Activated CD4-positive, alpha-beta memory T cell treated with anti-CD3 and anti-CD28 coated beads for 36 hours (primary cell): Measurements from ENCODE around the gene TRIM46. TPM values are rescaled to one million over a fixed set of nuclear protein-coding genes. Genes with fewer than 3 reads are reported as not detected.
"Not testable (repeated sequence)": the region's sequence is repeated elsewhere in the genome, so short reads cannot be mapped to it uniquely, and the experiment has no call there.

Source experiments
- CTCF ChIA-PET: fragments of 350-600 bp; sonication (Branson Sonifier 250); formaldehyde crosslinking; loops from one replicate; lab custom pipeline; 2021; ENCODE audit warnings: antibody characterized with exemption, inconsistent platforms; lab: Charles Lee
- POLR2A ChIA-PET: fragments of 350-600 bp; sonication (Branson Sonifier 250); formaldehyde crosslinking; loops from one replicate; lab custom pipeline; 2021; ENCODE audit warnings: antibody characterized with exemption; lab: Charles Lee
- DNase-seq: peaks from one replicate; pipeline ENCODE4 v3.0.0-alpha.2; 2020
- H3K27ac Mint-ChIP-seq: one replicate; pipeline ENCODE4 v1.8.0; 2021; ENCODE audit warnings: mixed read lengths
- H3K27me3 Mint-ChIP-seq: one replicate; pipeline ENCODE4 v1.8.0; 2021; ENCODE audit warnings: mixed read lengths
- H3K36me3 Mint-ChIP-seq: one replicate; pipeline ENCODE4 v1.8.0; 2021; ENCODE audit warnings: mixed read lengths
- H3K4me1 Mint-ChIP-seq: one replicate; pipeline ENCODE4 v1.8.0; 2021; ENCODE audit warnings: low read depth, mixed read lengths
- H3K4me3 Mint-ChIP-seq: one replicate; pipeline ENCODE4 v1.8.0; 2021; ENCODE audit warnings: mild to moderate bottlenecking, mixed read lengths
- H3K9me3 Mint-ChIP-seq: one replicate; pipeline ENCODE4 v1.8.0; 2021; ENCODE audit warnings: mixed read lengths
- intact Hi-C: fragments of 100-400 bp; cut with micrococcal nuclease; formaldehyde crosslinking; loops from one replicate; pipeline ENCODE4 v1.15.1; 2023
- total RNA-seq, 2 experiments: library from RNA; stranded (reverse); gene quantifications; one replicate each; pipeline ENCODE4 v1.2.3, GENCODE V29; 2021

The TRIM46 gene
- total RNA-seq, 2 experiments from 2014 or later, result 6.3 to 7.1 TPM

- no peaks in the 10 kb centered on the region for H3K36me3 Mint-ChIP-seq
- no peaks in the 10 kb centered on the region for H3K9me3 Mint-ChIP-seq
- DNase-seq, result no peak
- H3K27ac Mint-ChIP-seq, result peak overlapping the region; percentile 78
- intact Hi-C loops, result loop anchor here (2.0 to 5.0 kb wide), 6 partner anchors 19 to 665 kb away; partner anchors contain the start of genes DAP3, GON4L, KRTCAP2 and RUSC1
- H3K27me3 Mint-ChIP-seq, result no peaks in the 10 kb centered on the region
- H3K4me1 Mint-ChIP-seq, result peaks cover 28% of the 10 kb centered on the region
- no peak overlapping the region for H3K4me3 Mint-ChIP-seq
- ChIA-PET CTCF (interaction anchor here (4.8 to 6.4 kb wide), 2 partner anchors 16 to 17 kb away, joined by 77 to 201 read pairs; partner anchors contain the start of genes KRTCAP2, MTX1, THBS3 and TRIM46), POLR2A (interaction anchor here (3.7 kb wide), 1 partner anchor 16 kb away, joined by 70 read pairs; the partner anchor contains the start of genes KRTCAP2 and TRIM46)
Measured at GRCh38 chr1:155191904-155192303, 18.3 kb downstream of the TRIM46 start.

GRCh38 chr1:155192346-155193274, 19.0 kb downstream of the TRIM46 start:
- ChIA-PET CTCF (interaction anchor here (1.0 to 6.4 kb wide), 17 partner anchors 7 to 142 kb away, joined by 3 to 201 read pairs (median 8); partner anchors contain the start of genes ADAM15, ENTREP3, KRTCAP2 and MTX1), POLR2A (interaction anchor here (1.0 to 4.0 kb wide), 8 partner anchors 8 to 69 kb away, joined by 4 to 70 read pairs (median 10); partner anchors contain the start of genes KRTCAP2, MTX1, SCAMP3 and THBS3)
- Mint-ChIP-seq H3K4me1 (peaks cover 28% of the 10 kb centered on the region), H3K9me3 (no peaks in the 10 kb centered on the region), H3K27ac (peak overlapping the region; percentile 96), H3K4me3 (peak overlapping the region; percentile 86), H3K36me3 (no peaks in the 10 kb centered on the region), H3K27me3 (no peaks in the 10 kb centered on the region)
- peak; percentile 63 for DNase-seq
- intact Hi-C loops, result loop anchor here (2.0 to 5.0 kb wide), 6 partner anchors 20 to 665 kb away; partner anchors contain the start of genes DAP3, GON4L, KRTCAP2 and RUSC1

GRCh38 chr1:155193275-155193990, 19.8 kb downstream of the TRIM46 start:
- ChIA-PET POLR2A (interaction anchor here (1.0 to 4.0 kb wide), 12 partner anchors 9 to 238 kb away, joined by 3 to 70 read pairs (median 8); partner anchors contain the start of genes KRTCAP2, MTX1, PBXIP1 and SCAMP3), CTCF (interaction anchor here (0.8 to 6.4 kb wide), 20 partner anchors 8 to 195 kb away, joined by 3 to 201 read pairs (median 7); partner anchors contain the start of genes ADAM15, ENTREP3, KRTCAP2 and MTX1)
- DNase-seq, result peak; percentile 87
- peaks cover 25% of the 10 kb centered on the region for H3K4me1 Mint-ChIP-seq
- H3K9me3 Mint-ChIP-seq, result no peaks in the 10 kb centered on the region
- H3K27ac Mint-ChIP-seq, result peak overlapping the region; percentile 96
- H3K27me3 Mint-ChIP-seq, result no peaks in the 10 kb centered on the region
- intact Hi-C loops, result loop anchor here (2.0 to 5.0 kb wide), 6 partner anchors 21 to 664 kb away; partner anchors contain the start of genes DAP3, GON4L, KRTCAP2 and RUSC1
- H3K4me3 Mint-ChIP-seq, result peak overlapping the region; percentile 86
- peaks cover 4% of the 10 kb centered on the region for H3K36me3 Mint-ChIP-seq

GRCh38 chr1:155193991-155194240, 20.3 kb downstream of the TRIM46 start:
- H3K9me3 Mint-ChIP-seq, H3K27me3 Mint-ChIP-seq, H3K36me3 Mint-ChIP-seq, DNase-seq: not testable (repeated sequence)
- intact Hi-C loops, result loop anchor here (2.0 to 5.0 kb wide), 7 partner anchors 15 to 663 kb away; partner anchors contain the start of genes DAP3, GON4L, KRTCAP2 and MTX1
- Mint-ChIP-seq H3K27ac (peak overlapping the region; percentile 96), H3K4me1 (peaks cover 25% of the 10 kb centered on the region), H3K4me3 (peak overlapping the region; percentile 86)
- ChIA-PET POLR2A (interaction anchor here (1.0 to 4.0 kb wide), 12 partner anchors 9 to 238 kb away, joined by 3 to 70 read pairs (median 8); partner anchors contain the start of genes KRTCAP2, MTX1, PBXIP1 and SCAMP3), CTCF (interaction anchor here (0.8 to 6.4 kb wide), 19 partner anchors 8 to 195 kb away, joined by 3 to 201 read pairs (median 8); partner anchors contain the start of genes ADAM15, ENTREP3, KRTCAP2 and MTX1)

- intact Hi-C loops, result loop anchor here (2.0 kb wide), 1 partner anchor 13 kb away; the partner anchor contains the start of gene MTX1
- ChIA-PET CTCF (interaction anchor here (1.0 to 6.4 kb wide), 8 partner anchors 12 to 110 kb away, joined by 3 to 201 read pairs (median 20); partner anchors contain the start of genes KRTCAP2, MTX1, THBS3 and TRIM46), POLR2A (interaction anchor here (1.8 to 4.0 kb wide), 8 partner anchors 11 to 66 kb away, joined by 6 to 70 read pairs (median 10); partner anchors contain the start of genes KRTCAP2, MTX1, SCAMP3 and THBS3)
- peaks cover 25% of the 10 kb centered on the region for H3K4me1 Mint-ChIP-seq
- H3K27ac Mint-ChIP-seq, result peak overlapping the region; percentile 72
- no peaks in the 10 kb centered on the region for H3K9me3 Mint-ChIP-seq
- peak overlapping the region; percentile 78 for H3K4me3 Mint-ChIP-seq
- H3K36me3 Mint-ChIP-seq, result peaks cover 4% of the 10 kb centered on the region
- DNase-seq, result no peak
- no peaks in the 10 kb centered on the region for H3K27me3 Mint-ChIP-seq
Measured at GRCh38 chr1:155195201-155196102, 21.8 kb downstream of the TRIM46 start.

- H3K9me3 Mint-ChIP-seq, result no peaks in the 10 kb centered on the region
- no peaks in the 10 kb centered on the region for H3K27me3 Mint-ChIP-seq
- H3K4me3 Mint-ChIP-seq, result no peak overlapping the region
- POLR2A ChIA-PET, result interaction anchor here (4.0 kb wide), 1 partner anchor 12 kb away, joined by 58 read pairs; the partner anchor contains the start of genes MTX1 and THBS3
- DNase-seq, result no peak
- intact Hi-C loops, result no loop called here
- peaks cover 25% of the 10 kb centered on the region for H3K4me1 Mint-ChIP-seq
- no peak overlapping the region for H3K27ac Mint-ChIP-seq
- H3K36me3 Mint-ChIP-seq, result peaks cover 7% of the 10 kb centered on the region
- CTCF ChIA-PET, result interaction anchor here (4.8 to 6.4 kb wide), 2 partner anchors 11 to 21 kb away, joined by 77 to 201 read pairs; partner anchors contain the start of genes KRTCAP2, MTX1, THBS3 and TRIM46
Measured at GRCh38 chr1:155196103-155196892, 22.6 kb downstream of the TRIM46 start.

GRCh38 chr1:155196893-155197638, 23.4 kb downstream of the TRIM46 start:
- DNase-seq, result no peak
- POLR2A ChIA-PET, result no interaction called here
- peaks cover 25% of the 10 kb centered on the region for H3K4me1 Mint-ChIP-seq

GRCh38 chr1:155197901-155198546, 24.4 kb downstream of the TRIM46 start:
- ChIA-PET POLR2A (no interaction called here), CTCF (interaction anchor here (0.7 to 6.4 kb wide), 2 partner anchors 9 to 95 kb away, joined by 4 to 77 read pairs; partner anchors contain the start of genes MTX1 and THBS3)
- Mint-ChIP-seq H3K4me1 (peaks cover 19% of the 10 kb centered on the region), H3K27ac (no peak overlapping the region), H3K4me3 (no peak overlapping the region), H3K27me3 (no peaks in the 10 kb centered on the region), H3K9me3 (no peaks in the 10 kb centered on the region), H3K36me3 (peaks cover 7% of the 10 kb centered on the region)
- intact Hi-C loops, result no loop called here
- no peak for DNase-seq

More at GRCh38 chr1:155196893-155197638, 23.4 kb downstream of the TRIM46 start:
- peaks cover 7% of the 10 kb centered on the region for H3K36me3 Mint-ChIP-seq
- CTCF ChIA-PET, result interaction anchor here (6.4 kb wide), 1 partner anchor 10 kb away, joined by 77 read pairs; the partner anchor contains the start of genes MTX1 and THBS3
- intact Hi-C loops, result no loop called here
- no peak overlapping the region for H3K27ac Mint-ChIP-seq
- no peak overlapping the region for H3K4me3 Mint-ChIP-seq
- no peaks in the 10 kb centered on the region for H3K9me3 Mint-ChIP-seq
- H3K27me3 Mint-ChIP-seq, result no peaks in the 10 kb centered on the region

- no peaks in the 10 kb centered on the region for H3K9me3 Mint-ChIP-seq
- intact Hi-C loops, result no loop called here
- ChIA-PET CTCF (interaction anchor here (0.7 kb wide), 1 partner anchor 95 kb away, joined by 4 read pairs; no protein-coding TSS in a partner anchor), POLR2A (no interaction called here)
- H3K27me3 Mint-ChIP-seq, result no peaks in the 10 kb centered on the region
- H3K4me3 Mint-ChIP-seq, result no peak overlapping the region
- H3K36me3 Mint-ChIP-seq, result peaks cover 7% of the 10 kb centered on the region
- H3K4me1 Mint-ChIP-seq, result peaks cover 14% of the 10 kb centered on the region
- no peak for DNase-seq
- no peak overlapping the region for H3K27ac Mint-ChIP-seq
Measured at GRCh38 chr1:155198547-155198906, 24.9 kb downstream of the TRIM46 start.
